K562 (cell line): ENCODE results near the gene HSPA1B. TPM values are rescaled to one million over a fixed set of nuclear protein-coding genes. Genes with fewer than 3 reads are reported as not detected.

Experiments used
- ELF2 ChIP-seq: fragments of 250-450 bp; sonication (Bioruptor Pico); IDR thresholded peaks from 2 replicates; pipeline ENCODE4 v1.5.0; 2021; ENCODE audit warnings: mild to moderate bottlenecking
- RBM17 ChIP-seq: fragments of 200-400 bp; formaldehyde crosslinking; IDR thresholded peaks from 2 replicates; pipeline ENCODE4 v1.6.1; 2017; ENCODE audit warnings: low read depth, mild to moderate bottlenecking, low read length, borderline replicate concordance
- RBM34 ChIP-seq: fragments of 200-400 bp; formaldehyde crosslinking; IDR thresholded peaks from 2 replicates; pipeline ENCODE4 v1.6.1; 2018; ENCODE audit warnings: low read length, borderline replicate concordance; ENCODE audit not compliant: insufficient read depth
- TRIM24 ChIP-seq, 2 experiments: fragments of 450-650 bp; IDR thresholded peaks; 2 replicates each; pipeline ENCODE4 v1.6.1; 2016
- ZBTB12 ChIP-seq: fragments of 250-450 bp; sonication (Bioruptor Pico); IDR thresholded peaks from 2 replicates; pipeline ENCODE4 v1.4.0; 2020
- ZNF133 ChIP-seq: fragments of 250-450 bp; sonication (Bioruptor Pico); IDR thresholded peaks from 2 replicates; pipeline ENCODE4 v1.4.0; 2020; ENCODE audit warnings: mild to moderate bottlenecking
- polyA plus RNA-seq, 8 experiments: library from polyadenylated mRNA; depleted of rRNA in 4 of 8; stranded (reverse) in 5 of 8; unstranded in 3 of 8; fragments of >200 nt; fragmentation: Nextera tagmentation in 2 of 8; fragmentation: Illumina TruSeq in 1 of 8; extraction: Ambion mirVana in 2 of 8; extraction: Trizol in 1 of 8; gene quantifications; 2 replicates each; pipeline versions ENCODE4 v1.2.1 to v1.2.3, GENCODE V29; 2011 to 2014; ENCODE audit warnings: inconsistent platforms in 1 of 8, missing spikeins in 1 of 8
- total RNA-seq, 7 experiments: library from RNA; depleted of rRNA in 6 of 7; stranded (reverse); fragments of >200 nt in 6 of 7; fragmentation: Illumina TruSeq in 2 of 7; extraction: Trizol in 2 of 7; gene quantifications; 2 replicates each; pipeline versions ENCODE4 v1.2.1 to v1.2.3, GENCODE V29; 2011 to 2021; ENCODE audit warnings: low replicate concordance in 1 of 7
- TF ChIP-seq, protein P1 (sequence below): fragments of 200-400 bp; formaldehyde crosslinking; IDR thresholded peaks from 2 replicates; pipeline ENCODE4 v1.6.1; 2017; ENCODE audit warnings: mild to moderate bottlenecking, low read depth, low read length, moderate library complexity
- TF ChIP-seq, protein P2 (sequence below): sonication (generic); formaldehyde crosslinking; IDR thresholded peaks from 2 replicates; pipeline ENCODE4 v1.8.0; 2023; ENCODE audit warnings: mild to moderate bottlenecking, missing genetic modification reagents
- TF ChIP-seq, protein P3 (sequence below): sonication (generic); formaldehyde crosslinking; IDR thresholded peaks from 2 replicates; pipeline ENCODE4 v1.8.0; 2022; ENCODE audit warnings: mild to moderate bottlenecking, missing genetic modification reagents, borderline replicate concordance

HSPA1B gene
- total and polyA plus RNA-seq, 9 of the 15 experiments (the other 6 are each of a cell fraction or from before 2014, with no cell fraction given), result 0.27 to 227 (median 51.2) TPM

DNA sequence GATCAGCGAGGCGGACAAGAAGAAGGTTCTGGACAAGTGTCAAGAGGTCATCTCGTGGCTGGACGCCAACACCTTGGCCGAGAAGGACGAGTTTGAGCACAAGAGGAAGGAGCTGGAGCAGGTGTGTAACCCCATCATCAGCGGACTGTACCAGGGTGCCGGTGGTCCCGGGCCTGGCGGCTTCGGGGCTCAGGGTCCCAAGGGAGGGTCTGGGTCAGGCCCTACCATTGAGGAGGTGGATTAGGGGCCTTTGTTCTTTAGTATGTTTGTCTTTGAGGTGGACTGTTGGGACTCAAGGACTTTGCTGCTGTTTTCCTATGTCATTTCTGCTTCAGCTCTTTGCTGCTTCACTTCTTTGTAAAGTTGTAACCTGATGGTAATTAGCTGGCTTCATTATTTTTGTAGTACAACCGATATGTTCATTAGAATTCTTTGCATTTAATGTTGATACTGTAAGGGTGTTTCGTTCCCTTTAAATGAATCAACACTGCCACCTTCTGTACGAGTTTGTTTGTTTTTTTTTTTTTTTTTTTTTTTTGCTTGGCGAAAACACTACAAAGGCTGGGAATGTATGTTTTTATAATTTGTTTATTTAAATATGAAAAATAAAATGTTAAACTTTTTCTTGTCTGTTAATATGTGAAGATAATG lies 2.2 kb downstream of the HSPA1B start (continued):
- TF ChIP-seq, protein P1, sequence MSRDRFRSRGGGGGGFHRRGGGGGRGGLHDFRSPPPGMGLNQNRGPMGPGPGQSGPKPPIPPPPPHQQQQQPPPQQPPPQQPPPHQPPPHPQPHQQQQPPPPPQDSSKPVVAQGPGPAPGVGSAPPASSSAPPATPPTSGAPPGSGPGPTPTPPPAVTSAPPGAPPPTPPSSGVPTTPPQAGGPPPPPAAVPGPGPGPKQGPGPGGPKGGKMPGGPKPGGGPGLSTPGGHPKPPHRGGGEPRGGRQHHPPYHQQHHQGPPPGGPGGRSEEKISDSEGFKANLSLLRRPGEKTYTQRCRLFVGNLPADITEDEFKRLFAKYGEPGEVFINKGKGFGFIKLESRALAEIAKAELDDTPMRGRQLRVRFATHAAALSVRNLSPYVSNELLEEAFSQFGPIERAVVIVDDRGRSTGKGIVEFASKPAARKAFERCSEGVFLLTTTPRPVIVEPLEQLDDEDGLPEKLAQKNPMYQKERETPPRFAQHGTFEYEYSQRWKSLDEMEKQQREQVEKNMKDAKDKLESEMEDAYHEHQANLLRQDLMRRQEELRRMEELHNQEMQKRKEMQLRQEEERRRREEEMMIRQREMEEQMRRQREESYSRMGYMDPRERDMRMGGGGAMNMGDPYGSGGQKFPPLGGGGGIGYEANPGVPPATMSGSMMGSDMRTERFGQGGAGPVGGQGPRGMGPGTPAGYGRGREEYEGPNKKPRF, result no peak
- TF ChIP-seq ELF2 (CRISPR knock-in tag) (no peak), RBM34 (no peak), TRIM24 (IDR thresholded peaks at IDR 0.05) (no peak), RBM17 (no peak), ZNF133 (CRISPR knock-in tag) (no peak), ZBTB12 (CRISPR knock-in tag) (peak; percentile 31; the same call in 1 of the 2 replicates)
- TF ChIP-seq, protein P2, sequence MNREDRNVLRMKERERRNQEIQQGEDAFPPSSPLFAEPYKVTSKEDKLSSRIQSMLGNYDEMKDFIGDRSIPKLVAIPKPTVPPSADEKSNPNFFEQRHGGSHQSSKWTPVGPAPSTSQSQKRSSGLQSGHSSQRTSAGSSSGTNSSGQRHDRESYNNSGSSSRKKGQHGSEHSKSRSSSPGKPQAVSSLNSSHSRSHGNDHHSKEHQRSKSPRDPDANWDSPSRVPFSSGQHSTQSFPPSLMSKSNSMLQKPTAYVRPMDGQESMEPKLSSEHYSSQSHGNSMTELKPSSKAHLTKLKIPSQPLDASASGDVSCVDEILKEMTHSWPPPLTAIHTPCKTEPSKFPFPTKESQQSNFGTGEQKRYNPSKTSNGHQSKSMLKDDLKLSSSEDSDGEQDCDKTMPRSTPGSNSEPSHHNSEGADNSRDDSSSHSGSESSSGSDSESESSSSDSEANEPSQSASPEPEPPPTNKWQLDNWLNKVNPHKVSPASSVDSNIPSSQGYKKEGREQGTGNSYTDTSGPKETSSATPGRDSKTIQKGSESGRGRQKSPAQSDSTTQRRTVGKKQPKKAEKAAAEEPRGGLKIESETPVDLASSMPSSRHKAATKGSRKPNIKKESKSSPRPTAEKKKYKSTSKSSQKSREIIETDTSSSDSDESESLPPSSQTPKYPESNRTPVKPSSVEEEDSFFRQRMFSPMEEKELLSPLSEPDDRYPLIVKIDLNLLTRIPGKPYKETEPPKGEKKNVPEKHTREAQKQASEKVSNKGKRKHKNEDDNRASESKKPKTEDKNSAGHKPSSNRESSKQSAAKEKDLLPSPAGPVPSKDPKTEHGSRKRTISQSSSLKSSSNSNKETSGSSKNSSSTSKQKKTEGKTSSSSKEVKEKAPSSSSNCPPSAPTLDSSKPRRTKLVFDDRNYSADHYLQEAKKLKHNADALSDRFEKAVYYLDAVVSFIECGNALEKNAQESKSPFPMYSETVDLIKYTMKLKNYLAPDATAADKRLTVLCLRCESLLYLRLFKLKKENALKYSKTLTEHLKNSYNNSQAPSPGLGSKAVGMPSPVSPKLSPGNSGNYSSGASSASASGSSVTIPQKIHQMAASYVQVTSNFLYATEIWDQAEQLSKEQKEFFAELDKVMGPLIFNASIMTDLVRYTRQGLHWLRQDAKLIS (CRISPR knock-in tag), result no peak
- TF ChIP-seq, protein P3, sequence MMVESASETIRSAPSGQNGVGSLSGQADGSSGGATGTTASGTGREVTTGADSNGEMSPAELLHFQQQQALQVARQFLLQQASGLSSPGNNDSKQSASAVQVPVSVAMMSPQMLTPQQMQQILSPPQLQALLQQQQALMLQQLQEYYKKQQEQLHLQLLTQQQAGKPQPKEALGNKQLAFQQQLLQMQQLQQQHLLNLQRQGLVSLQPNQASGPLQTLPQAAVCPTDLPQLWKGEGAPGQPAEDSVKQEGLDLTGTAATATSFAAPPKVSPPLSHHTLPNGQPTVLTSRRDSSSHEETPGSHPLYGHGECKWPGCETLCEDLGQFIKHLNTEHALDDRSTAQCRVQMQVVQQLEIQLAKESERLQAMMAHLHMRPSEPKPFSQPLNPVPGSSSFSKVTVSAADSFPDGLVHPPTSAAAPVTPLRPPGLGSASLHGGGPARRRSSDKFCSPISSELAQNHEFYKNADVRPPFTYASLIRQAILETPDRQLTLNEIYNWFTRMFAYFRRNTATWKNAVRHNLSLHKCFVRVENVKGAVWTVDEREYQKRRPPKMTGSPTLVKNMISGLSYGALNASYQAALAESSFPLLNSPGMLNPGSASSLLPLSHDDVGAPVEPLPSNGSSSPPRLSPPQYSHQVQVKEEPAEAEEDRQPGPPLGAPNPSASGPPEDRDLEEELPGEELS (CRISPR knock-in tag), result no peak
